Panc1 (cell line): ENCODE measurements around the gene LACTB. TPM values are rescaled to one million over a fixed set of nuclear protein-coding genes. Genes with fewer than 3 reads are reported as not detected.

ENCODE experiments used
- ATAC-seq: fragments of 200-7000 bp; cut with Tn5 transposase; 2 replicates; pipeline ENCODE4 v1.9.1; 2020; ENCODE audit warnings: mild to moderate bottlenecking, moderate library complexity
- BruUV-seq: library from RNA; stranded (reverse); fragments of 400-500 nt; replicated peaks from 2 replicates; lab custom pipeline; 2021; lab: Mats Ljungman, UMichigan
- CTCF ChIA-PET: fragments of 300-600 bp; sonication (Branson Sonifier 250); formaldehyde crosslinking; loops from one replicate; lab custom pipeline; 2022; ENCODE audit warnings: antibody characterized with exemption; lab: Charles Lee
- POLR2A ChIA-PET: fragments of 300-600 bp; sonication (Branson Sonifier 250); formaldehyde crosslinking; loops from one replicate; lab custom pipeline; 2022; ENCODE audit warnings: antibody characterized with exemption; lab: Charles Lee
- DNase-seq: peaks from one replicate; pipeline ENCODE4 v3.0.0-alpha.2; 2010; ENCODE audit warnings: low read depth, low spot score
- H3K27ac ChIP-seq: 2 replicates; pipeline ENCODE4 v1.5.1; 2011; ENCODE audit warnings: mild to moderate bottlenecking, low read length, inconsistent platforms
- H3K27me3 ChIP-seq: fragments of 200-500 bp; sonication (Bioruptor generic); 2 replicates; pipeline ENCODE4 v1.6.0; 2014; ENCODE audit warnings: low read length, inconsistent platforms; ENCODE audit not compliant: control insufficient read depth, insufficient read depth
- H3K36me3 ChIP-seq: fragments of 200-500 bp; sonication (Bioruptor generic); 2 replicates; pipeline ENCODE4 v1.5.1; 2014; ENCODE audit warnings: inconsistent platforms, mild to moderate bottlenecking, low read length, moderate library complexity; ENCODE audit not compliant: control insufficient read depth, insufficient read depth
- H3K4me1 ChIP-seq: 2 replicates; pipeline ENCODE4 v1.5.1; 2011; ENCODE audit warnings: inconsistent platforms, mild to moderate bottlenecking, low read length, moderate library complexity; ENCODE audit not compliant: control insufficient read depth, insufficient read depth
- H3K4me3 ChIP-seq, 2 experiments: 2 replicates each; pipeline ENCODE4 v1.5.1; 2011 to 2012; ENCODE audit warnings: low read depth in 2 of 2, low read length in 2 of 2, mild to moderate bottlenecking in 2 of 2, inconsistent platforms in 1 of 2, moderate library complexity in 1 of 2
- H3K9me3 ChIP-seq: fragments of 200-500 bp; sonication (Bioruptor generic); 2 replicates; pipeline ENCODE4 v1.5.1; 2014; ENCODE audit warnings: low read depth, mild to moderate bottlenecking, inconsistent platforms, low read length, moderate library complexity; ENCODE audit not compliant: control insufficient read depth, insufficient read depth
- CTCF ChIP-seq: fragments of 450-650 bp; IDR thresholded peaks from 2 replicates; pipeline ENCODE4 v1.5.1; 2017; ENCODE audit warnings: mild to moderate bottlenecking
- POLR2AphosphoS5 ChIP-seq: IDR thresholded peaks from 2 replicates; pipeline ENCODE4 v1.6.1; 2012; ENCODE audit warnings: mild to moderate bottlenecking, low read depth, low read length, moderate library complexity
- REST ChIP-seq, 2 experiments: IDR thresholded peaks; 2 replicates each; pipeline ENCODE4 v1.6.1; 2011 to 2012; ENCODE audit warnings: low read depth in 2 of 2, control low read depth in 1 of 2, low read length in 1 of 2, mild to moderate bottlenecking in 1 of 2, moderate library complexity in 1 of 2; ENCODE audit not compliant: insufficient read depth in 1 of 2
- SIN3A ChIP-seq: IDR thresholded peaks from 2 replicates; pipeline ENCODE4 v1.6.1; 2012; ENCODE audit warnings: low read depth, mild to moderate bottlenecking, low read length, moderate library complexity, borderline replicate concordance; ENCODE audit not compliant: insufficient read depth
- TCF7L2 ChIP-seq: IDR thresholded peaks from 2 replicates; pipeline ENCODE4 v1.6.1; 2011; ENCODE audit warnings: mild to moderate bottlenecking, low read depth, low read length, inconsistent platforms
- in situ Hi-C: cut with HindIII; loops from 2 replicates; pipeline ENCODE4 v1.10.0; 2016; ENCODE audit warnings: low sequenced_read_pairs, low pct_unique_long_range_greater_than_20kb
- intact Hi-C: fragments of 100-400 bp; cut with micrococcal nuclease; formaldehyde crosslinking; loops from one replicate; pipeline ENCODE4 v1.10.0; 2022; ENCODE audit not compliant: unreplicated experiment
- total RNA-seq: library from RNA; stranded (reverse); gene quantifications from one replicate; pipeline ENCODE4 v1.2.1, GENCODE V29; 2021; ENCODE audit not compliant: unreplicated experiment

LACTB gene
- total RNA-seq, 1 experiment from 2014 or later, result 18.4 TPM

DNA sequence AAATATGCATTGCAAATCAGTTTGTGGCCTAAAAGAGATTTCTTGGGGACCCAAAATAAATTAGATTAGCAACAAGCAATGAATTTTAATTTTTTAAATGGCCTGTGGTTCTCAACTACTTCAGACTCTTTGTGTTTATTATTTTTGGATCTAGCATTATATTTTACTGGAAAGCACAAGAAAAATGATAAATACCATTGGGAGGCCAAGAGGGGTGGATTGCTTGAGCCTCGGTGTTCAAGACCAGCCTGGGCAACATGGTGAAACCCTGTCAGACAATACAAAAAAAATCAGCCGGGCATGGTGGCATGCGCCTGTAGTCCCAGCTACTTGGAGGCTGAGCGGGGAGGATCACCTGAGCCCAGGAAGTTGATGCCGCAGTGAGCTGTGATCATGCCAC, 13.6 kb downstream of the LACTB start:
- intact Hi-C loops (no loop called here), in situ Hi-C loops (no loop called here)
- H3K4me3 ChIP-seq, result no peak overlapping the region
- H3K27me3 ChIP-seq, result no peaks in the 10 kb centered on the region
- ATAC-seq (no peak; the same call in 1 of the 2 replicates), DNase-seq (no peak)
- no peaks in the 10 kb centered on the region for H3K36me3 ChIP-seq
- no peak overlapping the region for H3K27ac ChIP-seq
- CTCF ChIA-PET, result no interaction called here
- H3K4me1 ChIP-seq, result no peaks in the 10 kb centered on the region
- POLR2A ChIA-PET, result interaction anchor here (0.6 kb wide), 2 partner anchors 138 to 1263 kb away, joined by 3 read pairs; no protein-coding TSS in a partner anchor
- BruUV-seq, result no TSS peak
- TF ChIP-seq TCF7L2, result no peak
- TF ChIP-seq CTCF, result no peak
- no peak for TF ChIP-seq POLR2AphosphoS5
- TF ChIP-seq SIN3A, result no peak
- no peak for TF ChIP-seq REST (IDR thresholded peaks at IDR 0.05; ENCODE audit: insufficient read depth in 1 of 2, low read depth in 2 of 2, low read length in 1 of 2)
- no peaks in the 10 kb centered on the region for H3K9me3 ChIP-seq

DNA sequence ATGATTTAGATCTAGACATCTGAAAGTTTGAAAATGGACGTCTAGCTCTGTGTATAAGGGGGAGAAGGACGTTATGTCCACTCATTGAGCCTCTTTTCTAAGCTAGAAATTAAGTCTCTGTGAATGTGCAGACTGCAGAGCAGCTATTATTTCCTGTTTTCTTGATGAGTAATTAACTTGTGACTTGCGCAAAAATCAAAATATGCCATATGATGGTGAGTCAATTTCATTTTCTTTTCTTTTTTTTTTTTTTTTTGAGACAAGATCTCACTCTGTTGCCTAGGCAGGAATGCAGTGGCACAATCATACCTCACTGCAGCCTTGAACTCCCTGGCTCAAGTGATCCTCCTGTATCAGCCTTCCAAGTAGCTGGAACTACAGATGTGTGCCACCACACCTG, 14.1 kb downstream of the LACTB start:
- peak; percentile 64; the same call in 1 of the 2 replicates for ATAC-seq
- no peak for TF ChIP-seq CTCF
- TF ChIP-seq REST (IDR thresholded peaks at IDR 0.05; ENCODE audit: insufficient read depth in 1 of 2, low read depth in 2 of 2, low read length in 1 of 2), result no peak
- TF ChIP-seq SIN3A, result no peak
- TF ChIP-seq TCF7L2, result no peak
- no peak for TF ChIP-seq POLR2AphosphoS5
- no peaks in the 10 kb centered on the region for H3K4me1 ChIP-seq
- no peak overlapping the region for H3K4me3 ChIP-seq
- H3K9me3 ChIP-seq, result no peaks in the 10 kb centered on the region
- POLR2A ChIA-PET, result interaction anchor here (0.6 kb wide), 2 partner anchors 139 to 1263 kb away, joined by 3 read pairs; no protein-coding TSS in a partner anchor
- no peaks in the 10 kb centered on the region for H3K36me3 ChIP-seq
- CTCF ChIA-PET, result interaction anchor here (0.6 kb wide), 1 partner anchor 440 kb away, joined by 7 read pairs; no protein-coding TSS in a partner anchor
- H3K27ac ChIP-seq, result no peak overlapping the region
- no peaks in the 10 kb centered on the region for H3K27me3 ChIP-seq
- in situ Hi-C loops (no loop called here), intact Hi-C loops (no loop called here)
- no TSS peak for BruUV-seq
- peak; percentile 86 for DNase-seq
